Activated naive CD4-positive, alpha-beta T cell treated with anti-CD3 and anti-CD28 coated beads, Interleukin-2, amount 50 U/mL, for 16 hours (primary cell): ENCODE results near the gene PLOD1.
"Not testable (repeated sequence)": the region's sequence is repeated elsewhere in the genome, so short reads cannot be mapped to it uniquely, and the experiment has no call there.

Experiments
- DNase-seq: peaks from one replicate; pipeline ENCODE4 v3.0.0-alpha.2; 2020

PLOD1 gene

GRCh38 chr1:11981378-11982009, 47.0 kb downstream of the PLOD1 start:
- DNase-seq = no peak

- DNase-seq = no peak
Observed at GRCh38 chr1:11982010-11982392, 47.5 kb downstream of the PLOD1 start.

- DNase-seq = no peak
Observed at GRCh38 chr1:11984121-11984520, 49.6 kb downstream of the PLOD1 start.

GRCh38 chr1:11984576-11984975, 50.1 kb downstream of the PLOD1 start:
- no peak for DNase-seq

DNA sequence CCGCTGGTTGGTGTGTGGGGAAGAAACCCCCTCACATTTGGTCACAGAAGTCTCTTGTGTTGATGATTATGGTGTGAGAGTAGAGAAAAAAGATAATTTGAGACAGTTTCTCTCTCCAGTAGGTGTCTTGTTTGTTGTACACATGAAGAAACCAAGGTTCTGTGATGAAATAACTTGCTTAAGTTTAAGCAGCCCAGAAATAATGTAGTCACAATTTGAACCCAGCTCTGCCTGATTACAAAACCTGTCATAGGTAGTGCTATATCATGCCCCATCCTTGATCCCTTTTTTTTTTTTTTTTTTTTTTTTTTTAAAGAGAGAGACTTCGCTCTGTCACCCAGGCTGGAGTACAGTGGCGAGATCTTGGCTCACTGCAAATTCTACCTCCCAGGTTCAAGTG, 50.7 kb downstream of the PLOD1 start:
- DNase-seq = no peak

- no peak for DNase-seq
Observed at GRCh38 chr1:11985851-11986250, 51.3 kb downstream of the PLOD1 start.

DNA sequence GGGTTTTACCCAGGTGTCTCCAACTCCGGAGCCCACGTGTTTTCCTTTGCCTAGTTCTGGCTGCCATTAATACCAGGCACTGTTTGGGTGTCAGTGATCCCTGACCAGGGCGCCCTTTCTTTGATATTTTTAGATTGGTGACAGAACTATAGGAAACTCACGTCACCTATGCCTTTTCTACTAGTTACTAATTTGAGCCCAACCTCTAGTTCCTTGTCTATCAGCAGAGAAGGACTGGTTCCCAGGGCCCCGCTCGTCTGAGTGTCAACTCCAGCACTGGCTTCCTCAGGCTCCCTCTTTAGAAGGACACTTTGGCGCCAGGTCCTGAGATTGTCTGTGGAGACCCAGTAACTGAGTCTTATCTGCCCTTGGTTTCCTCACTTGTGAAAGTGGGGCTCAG, 55.2 kb downstream of the PLOD1 start:
- no peak for DNase-seq

- no peak for DNase-seq
Observed at GRCh38 chr1:11990303-11991032, 56.0 kb downstream of the PLOD1 start.

DNA sequence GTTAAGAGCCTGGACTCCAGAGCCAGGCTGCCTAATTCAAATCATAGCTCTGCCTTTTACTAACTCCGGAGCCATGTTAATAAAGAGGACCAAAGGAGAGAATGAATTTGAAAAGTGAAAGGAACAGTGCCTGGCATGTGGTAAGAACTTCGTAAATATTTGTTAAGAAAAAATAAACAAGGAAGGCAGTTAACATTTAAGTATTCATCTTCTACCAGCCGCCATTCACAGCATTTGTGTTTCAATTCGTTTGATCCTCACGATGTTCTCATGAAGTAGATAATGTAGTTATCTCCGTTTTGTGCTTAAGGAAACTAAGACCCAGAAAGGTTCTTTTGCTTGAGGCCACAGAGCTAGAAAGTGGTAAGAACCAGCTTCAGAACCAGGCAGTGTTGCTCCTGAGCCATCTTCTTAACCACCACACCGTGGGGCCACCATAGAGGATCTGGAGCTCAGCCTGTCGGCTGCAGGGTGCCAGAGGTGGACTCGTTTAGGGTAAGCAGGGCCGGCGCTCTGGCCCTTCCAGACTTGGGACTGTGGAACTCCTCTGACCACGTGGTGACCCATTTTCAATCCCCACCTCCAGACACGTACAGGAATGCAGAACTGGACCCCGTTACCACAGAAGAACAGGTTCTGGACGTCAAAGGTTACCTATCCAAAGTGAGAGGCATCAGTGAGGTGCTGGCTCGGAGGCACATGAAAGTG, 57.6 kb downstream of the PLOD1 start:
- DNase-seq = no peak

- DNase-seq = no peak
Observed at GRCh38 chr1:11997081-11997850, 62.7 kb downstream of the PLOD1 start.

DNA sequence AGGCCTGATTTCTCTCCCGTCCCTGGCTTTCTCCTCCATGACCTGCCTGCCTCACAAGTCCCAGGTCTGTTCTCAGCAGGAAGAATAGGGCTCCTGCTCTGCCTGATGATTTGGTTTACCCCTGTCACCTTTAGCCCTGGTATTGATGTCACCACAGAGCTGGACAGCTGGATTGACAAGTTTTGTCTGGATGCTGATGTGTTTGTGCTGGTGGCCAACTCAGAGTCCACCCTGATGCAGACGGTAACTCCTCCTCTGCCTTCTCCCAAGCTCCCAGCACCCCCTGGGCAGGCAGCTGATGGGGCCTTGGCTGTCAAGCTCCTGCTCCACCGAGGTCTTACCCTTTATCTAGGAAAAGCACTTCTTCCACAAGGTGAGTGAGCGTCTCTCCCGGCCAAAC, 64.1 kb downstream of the PLOD1 start:
- DNase-seq = no peak

- no peak for DNase-seq
Observed at GRCh38 chr1:11999236-11999635, 64.7 kb downstream of the PLOD1 start.

DNA sequence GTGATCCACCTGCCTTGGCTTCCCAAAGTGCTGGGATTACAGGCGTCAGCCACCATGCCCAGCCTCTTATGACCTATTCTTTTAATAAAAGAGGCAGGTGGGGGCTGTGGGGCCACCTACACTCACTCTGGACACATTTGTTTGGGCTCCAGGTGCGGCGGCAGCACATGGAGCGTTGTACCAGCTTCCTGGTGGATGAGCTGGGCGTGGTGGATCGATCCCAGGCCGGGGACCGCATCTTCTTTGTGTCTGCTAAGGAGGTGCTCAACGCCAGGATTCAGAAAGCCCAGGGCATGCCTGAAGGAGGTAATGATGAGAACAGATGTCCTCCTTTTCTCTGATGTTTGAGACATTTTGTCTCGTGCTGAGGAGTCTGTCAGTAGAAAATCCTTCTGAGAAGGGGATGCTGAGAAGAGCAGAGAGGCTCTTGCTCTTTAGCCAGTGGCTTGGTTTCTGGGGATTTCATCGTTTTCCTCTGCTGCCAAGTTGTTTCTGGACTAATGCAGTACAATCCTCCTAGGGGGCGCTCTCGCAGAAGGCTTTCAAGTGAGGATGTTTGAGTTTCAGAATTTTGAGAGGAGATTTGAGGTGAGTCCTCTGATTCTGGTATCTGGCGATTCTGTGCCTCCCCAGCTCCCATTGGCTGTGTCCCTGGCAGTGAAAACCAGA, 66.9 kb downstream of the PLOD1 start:
- DNase-seq = peak; percentile 41

GRCh38 chr1:12001996-12002493, 67.5 kb downstream of the PLOD1 start:
- no peak for DNase-seq

DNA sequence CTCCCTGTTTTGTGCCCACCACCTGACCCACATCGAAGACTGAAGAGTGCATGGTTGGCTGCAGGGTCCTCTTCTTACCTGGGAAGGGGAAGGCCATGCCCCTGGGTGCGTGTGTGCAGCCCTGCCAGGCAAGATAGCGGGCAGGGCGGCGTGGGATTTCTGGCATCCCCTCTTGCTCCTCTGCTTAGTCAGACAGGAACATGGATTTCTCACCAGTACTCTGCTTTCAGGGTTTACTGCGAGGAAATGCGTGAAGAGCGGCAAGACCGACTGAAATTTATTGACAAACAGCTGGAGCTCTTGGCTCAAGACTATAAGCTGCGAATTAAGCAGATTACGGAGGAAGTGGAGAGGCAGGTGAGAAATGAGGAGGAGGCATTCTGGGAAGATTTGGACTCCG, 69.2 kb downstream of the PLOD1 start:
- no peak for DNase-seq

GRCh38 chr1:12005488-12006166, 71.1 kb downstream of the PLOD1 start:
- DNase-seq = no peak

- no peak for DNase-seq
Observed at GRCh38 chr1:12006167-12006921, 71.8 kb downstream of the PLOD1 start.

GRCh38 chr1:12007204-12007603, 72.7 kb downstream of the PLOD1 start:
- no peak for DNase-seq

DNA sequence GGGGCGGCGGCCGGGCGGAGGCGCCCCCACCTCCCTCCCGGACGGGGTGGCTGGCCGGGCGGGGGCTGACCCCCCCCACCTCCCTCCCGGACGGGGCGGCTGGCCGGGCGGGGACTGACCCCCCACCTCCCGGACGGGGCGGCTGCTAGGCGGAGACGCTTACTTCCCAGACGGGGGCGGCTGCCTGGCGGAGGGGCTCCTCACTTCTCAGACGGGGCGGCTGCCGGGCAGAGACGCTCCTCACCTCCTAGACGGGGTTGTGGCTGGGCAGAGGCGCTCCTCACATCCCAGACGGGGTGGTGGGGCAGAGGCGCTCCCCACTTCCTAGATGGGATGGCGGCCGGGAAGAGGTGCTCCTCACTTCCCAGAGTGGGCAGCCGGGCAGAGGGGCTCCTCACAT, 73.8 kb downstream of the PLOD1 start:
- not testable (repeated sequence) for DNase-seq

DNA sequence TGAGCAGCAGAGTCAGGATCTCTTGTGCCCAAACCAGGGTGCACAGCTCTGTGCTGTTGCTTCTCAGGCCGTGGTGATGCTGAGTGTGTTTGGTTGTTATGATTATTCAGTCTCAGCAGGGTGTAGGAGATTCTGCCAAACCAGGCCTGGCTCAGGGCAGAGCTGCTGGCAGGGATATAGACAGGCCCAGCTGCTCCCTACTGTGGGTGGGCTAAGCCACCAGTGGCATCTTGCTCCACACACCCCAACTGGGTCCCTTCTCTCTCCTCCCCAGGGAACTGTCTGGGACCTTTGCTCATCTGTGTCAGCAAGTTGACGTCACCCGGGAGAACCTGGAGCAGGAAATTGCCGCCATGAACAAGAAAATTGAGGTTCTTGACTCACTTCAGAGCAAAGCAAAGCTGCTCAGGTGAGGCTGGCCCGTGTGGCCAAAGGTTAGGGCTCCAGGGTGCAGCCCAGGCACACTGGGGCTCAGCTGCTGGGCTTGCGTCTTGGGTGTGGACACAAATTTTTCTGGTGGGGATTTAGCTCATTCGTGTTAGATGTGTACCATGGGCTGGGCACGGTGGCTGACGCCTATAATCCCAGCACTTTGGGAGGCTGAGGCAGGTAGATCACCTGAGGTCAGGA, 74.9 kb downstream of the PLOD1 start:
- DNase-seq = no peak
